SH-SY5Y (cell line): ENCODE results near the gene TCF20.

ENCODE experiments used
- GATA2 ChIP-seq: IDR thresholded peaks from 2 replicates; pipeline ENCODE4 v1.6.1; 2011; ENCODE audit warnings: mild to moderate bottlenecking, low read depth, low read length
- GATA3 ChIP-seq: IDR thresholded peaks from 2 replicates; pipeline ENCODE4 v1.6.1; 2011; ENCODE audit warnings: low read depth, mild to moderate bottlenecking, low read length, moderate library complexity

GRCh38 chr22:42248995-42249394 is 21.5 kb downstream of the TCF20 start:
- TF ChIP-seq GATA3 (no peak), GATA2 (no peak)
